Peyer's patch (tissue), 4 donors: Measurements from ENCODE around the gene IMMP1L.

Source experiments
- POLR2A ChIP-seq, 2 donors: fragments of 450-650 bp; IDR thresholded peaks; one replicate each; pipeline ENCODE4 v1.5.1; 2017; ENCODE audit warnings: antibody characterized with exemption in 2 of 2, mild to moderate bottlenecking in 2 of 2, moderate library complexity in 2 of 2
- TF ChIP-seq, protein P1 (sequence below), 6 experiments: fragments of 450-650 bp in 4 of 6; fragments of 200-600 bp in 2 of 6; sonication (generic) in 1 of 6; IDR thresholded peaks; one replicate each; pipeline ENCODE4 v1.5.1; 2017 to 2019; ENCODE audit warnings: antibody characterized with exemption in 6 of 6, mild to moderate bottlenecking in 3 of 6, moderate library complexity in 1 of 6

GRCh38 chr11:31555938-31556337, 46.5 kb upstream of the IMMP1L start:
- TF ChIP-seq, protein P1, sequence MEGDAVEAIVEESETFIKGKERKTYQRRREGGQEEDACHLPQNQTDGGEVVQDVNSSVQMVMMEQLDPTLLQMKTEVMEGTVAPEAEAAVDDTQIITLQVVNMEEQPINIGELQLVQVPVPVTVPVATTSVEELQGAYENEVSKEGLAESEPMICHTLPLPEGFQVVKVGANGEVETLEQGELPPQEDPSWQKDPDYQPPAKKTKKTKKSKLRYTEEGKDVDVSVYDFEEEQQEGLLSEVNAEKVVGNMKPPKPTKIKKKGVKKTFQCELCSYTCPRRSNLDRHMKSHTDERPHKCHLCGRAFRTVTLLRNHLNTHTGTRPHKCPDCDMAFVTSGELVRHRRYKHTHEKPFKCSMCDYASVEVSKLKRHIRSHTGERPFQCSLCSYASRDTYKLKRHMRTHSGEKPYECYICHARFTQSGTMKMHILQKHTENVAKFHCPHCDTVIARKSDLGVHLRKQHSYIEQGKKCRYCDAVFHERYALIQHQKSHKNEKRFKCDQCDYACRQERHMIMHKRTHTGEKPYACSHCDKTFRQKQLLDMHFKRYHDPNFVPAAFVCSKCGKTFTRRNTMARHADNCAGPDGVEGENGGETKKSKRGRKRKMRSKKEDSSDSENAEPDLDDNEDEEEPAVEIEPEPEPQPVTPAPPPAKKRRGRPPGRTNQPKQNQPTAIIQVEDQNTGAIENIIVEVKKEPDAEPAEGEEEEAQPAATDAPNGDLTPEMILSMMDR (IDR thresholded peaks at IDR 0.05), result no peak
- no peak for TF ChIP-seq POLR2A (IDR thresholded peaks at IDR 0.05)
